ENCODE measurements around the gene PTDSS2.

PTDSS2 gene

GRCh38 chr11:468036-468435 is 18.0 kb downstream of the PTDSS2 start:
- no peak for TF ChIP-seq CTCF (conservative IDR thresholded peaks at IDR 0.05; ENCODE audit: low read depth, low read length)
- H3K4me3 ChIP-seq (ENCODE audit: low read depth, low read length), result no peak overlapping the region
- DNase-seq (ENCODE audit: low read depth), result no peak

DNA sequence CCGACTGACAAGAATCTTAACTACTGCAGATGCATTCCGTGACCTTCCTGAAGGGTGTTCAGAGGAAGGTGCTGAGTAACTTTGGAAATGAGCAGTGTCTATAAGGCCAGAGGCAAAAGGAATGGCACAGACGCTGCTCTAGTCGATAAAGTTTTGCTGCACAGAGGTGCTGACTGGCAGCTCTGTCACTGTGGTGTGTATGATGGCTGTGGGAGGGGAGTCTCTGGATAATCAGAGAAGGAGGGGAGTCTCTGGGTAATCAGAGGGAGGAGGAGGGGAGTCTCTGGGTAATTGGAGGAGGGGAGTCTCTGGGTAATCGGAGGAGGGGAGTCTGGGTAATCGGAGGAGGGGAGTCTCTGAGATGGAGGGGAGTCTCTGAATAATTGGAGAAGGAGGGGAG is 18.4 kb downstream of the PTDSS2 start:
- DNase-seq (ENCODE audit: low read depth), result no peak
- H3K4me3 ChIP-seq (ENCODE audit: low read depth, low read length), result no peak overlapping the region
- no peak for TF ChIP-seq CTCF (conservative IDR thresholded peaks at IDR 0.05; ENCODE audit: low read depth, low read length)

- peak overlapping the region; percentile 5 for H3K4me3 ChIP-seq (ENCODE audit: low read depth, low read length)
- DNase-seq (ENCODE audit: low read depth), result peak; percentile 34
Observed at GRCh38 chr11:469026-469683, 19.1 kb downstream of the PTDSS2 start.

GRCh38 chr11:469684-470560 is 19.8 kb downstream of the PTDSS2 start:
- TF ChIP-seq CTCF (conservative IDR thresholded peaks at IDR 0.05; ENCODE audit: low read depth, low read length), result peak; percentile 36
- peak overlapping the region; percentile 5 for H3K4me3 ChIP-seq (ENCODE audit: low read depth, low read length)

DNA sequence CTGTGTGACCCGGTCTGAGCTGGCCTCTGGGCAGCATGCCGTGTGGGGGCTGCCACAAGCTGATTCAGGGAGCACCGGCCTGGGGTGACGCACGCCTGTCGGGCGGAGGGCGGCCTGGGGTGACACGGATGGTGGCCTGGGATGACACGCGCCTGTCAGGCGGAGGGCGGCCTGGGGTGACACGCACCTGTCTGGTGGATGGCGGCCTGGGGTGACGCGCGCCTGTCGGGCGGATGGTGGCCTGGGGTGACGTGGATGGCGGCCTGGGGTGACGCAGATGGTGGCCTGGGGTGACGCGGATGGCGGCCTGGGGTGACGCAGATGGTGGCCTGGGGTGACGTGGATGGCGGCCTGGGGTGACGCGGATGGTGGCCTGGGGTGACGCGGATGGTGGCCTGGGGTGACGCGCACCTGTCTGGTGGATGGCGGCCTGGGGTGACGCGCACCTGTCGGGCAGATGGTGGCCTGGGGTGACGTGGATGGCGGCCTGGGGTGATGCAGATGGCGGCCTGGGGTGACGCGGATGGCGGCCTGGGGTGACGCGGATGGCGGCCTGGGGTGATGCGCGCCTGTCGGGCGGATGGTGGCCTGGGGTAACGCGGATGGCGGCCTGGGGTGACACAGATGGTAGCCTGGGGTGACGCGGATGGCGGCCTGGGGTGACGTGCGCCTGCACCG is 21.5 kb downstream of the PTDSS2 start:
- DNase-seq (ENCODE audit: low read depth), result no peak
- H3K4me3 ChIP-seq (ENCODE audit: low read depth, low read length), result no peak overlapping the region
- no peak for TF ChIP-seq CTCF (conservative IDR thresholded peaks at IDR 0.05; ENCODE audit: low read depth, low read length)

More at GRCh38 chr11:469684-470560, 19.8 kb downstream of the PTDSS2 start:
- DNase-seq (ENCODE audit: low read depth), result peak; percentile 91

DNA sequence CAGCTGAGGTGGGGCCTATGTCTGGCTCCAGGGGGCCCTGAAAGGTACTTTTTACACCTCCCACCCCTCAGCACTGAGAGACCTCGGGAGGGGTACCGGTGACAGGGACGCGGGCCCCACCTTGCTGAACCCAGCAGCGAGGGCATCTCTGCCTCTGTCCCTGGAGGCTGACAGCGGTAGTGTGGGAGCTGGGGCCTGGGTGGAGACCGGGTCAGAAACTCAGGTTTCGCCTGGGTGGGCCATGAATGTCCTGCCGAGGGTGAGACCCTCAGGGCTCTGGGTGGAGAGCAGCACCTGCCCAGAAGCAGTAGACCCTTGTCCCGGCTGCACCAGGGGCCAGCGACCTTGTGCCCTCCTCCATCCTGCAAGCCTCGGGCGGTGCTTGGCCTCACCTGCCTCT is 22.2 kb downstream of the PTDSS2 start:
- H3K4me3 ChIP-seq (ENCODE audit: low read depth, low read length), result no peak overlapping the region
- no peak for DNase-seq (ENCODE audit: low read depth)
- TF ChIP-seq CTCF (conservative IDR thresholded peaks at IDR 0.05; ENCODE audit: low read depth, low read length), result no peak

DNA sequence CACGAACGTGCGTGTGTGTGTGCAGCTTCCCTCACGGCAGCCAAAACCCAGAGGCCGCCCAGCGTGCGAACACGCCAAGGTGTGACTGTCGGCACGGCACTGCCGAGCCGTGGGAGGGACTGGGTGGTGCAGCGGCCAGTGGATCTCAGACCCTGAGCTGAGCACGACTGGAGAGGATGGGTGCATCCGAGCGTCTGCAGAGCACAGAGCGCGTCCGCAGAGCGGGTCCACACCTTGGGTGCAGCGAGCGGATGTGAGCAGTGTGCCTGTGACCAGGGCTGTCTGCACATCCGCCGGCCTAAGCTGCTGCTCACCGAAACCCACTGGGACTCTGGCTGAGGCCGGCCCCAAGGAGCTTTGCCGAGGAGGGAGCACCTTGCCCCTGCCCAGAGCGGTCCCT is 22.7 kb downstream of the PTDSS2 start:
- no peak for TF ChIP-seq CTCF (conservative IDR thresholded peaks at IDR 0.05; ENCODE audit: low read depth, low read length)
- DNase-seq (ENCODE audit: low read depth), result no peak
- H3K4me3 ChIP-seq (ENCODE audit: low read depth, low read length), result no peak overlapping the region

All from choroid plexus epithelial cell (primary cell).